GM12891 (cell line): ENCODE results near the gene CD22.

Source experiments
- PAX5 ChIP-seq: IDR thresholded peaks from 2 replicates; pipeline ENCODE4 v1.6.1; 2011; ENCODE audit warnings: low read length, moderate library complexity, mild to moderate bottlenecking; ENCODE audit not compliant: insufficient read depth, severe bottlenecking
- POLR2A ChIP-seq: IDR thresholded peaks from 2 replicates; pipeline ENCODE4 v1.6.1; 2011; ENCODE audit warnings: low read depth, low read length, control low read depth
- POLR2AphosphoS5 ChIP-seq: IDR thresholded peaks from 2 replicates; pipeline ENCODE4 v1.6.1; 2011; ENCODE audit warnings: low read depth, low read length, control low read depth
- SPI1 ChIP-seq: IDR thresholded peaks from 2 replicates; pipeline ENCODE4 v1.6.1; 2011; ENCODE audit warnings: low read depth, low read length, control low read depth
- TAF1 ChIP-seq: IDR thresholded peaks from 2 replicates; pipeline ENCODE4 v1.6.1; 2011; ENCODE audit warnings: low read depth, low read length, control low read depth

DNA sequence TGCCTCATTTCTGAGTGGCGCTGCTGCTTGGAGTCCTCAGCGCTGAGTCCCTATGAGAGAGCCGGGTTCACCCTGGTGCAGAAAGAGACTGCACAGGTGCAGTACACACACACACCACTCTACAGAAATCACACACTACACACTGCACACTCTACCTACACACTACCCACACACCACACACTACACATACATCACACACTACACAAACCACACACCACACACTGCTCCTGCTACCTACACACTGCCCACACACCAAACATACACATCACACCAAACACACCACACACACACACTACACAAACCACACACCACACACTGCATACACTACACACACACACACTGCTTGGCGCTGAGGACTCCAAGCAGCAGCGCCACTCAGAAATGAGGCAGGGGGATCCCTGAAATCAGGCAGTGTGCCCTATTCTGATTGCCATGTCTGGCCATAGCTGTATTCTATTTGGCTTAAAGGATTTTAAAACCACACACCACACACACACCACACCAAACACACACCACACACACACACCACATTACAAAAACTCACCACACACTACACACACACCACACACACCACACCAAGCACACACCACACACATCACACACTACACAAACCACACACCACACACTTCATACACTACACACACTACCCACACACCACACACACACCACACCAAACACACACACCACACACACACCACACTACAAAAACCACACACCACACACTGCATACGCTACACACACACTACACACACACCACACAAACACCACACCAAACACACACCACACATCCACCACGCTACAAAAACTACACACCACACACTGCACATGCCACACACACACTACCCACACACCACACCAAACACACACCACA is 32.1 kb upstream of the CD22 start:
- no peak for TF ChIP-seq POLR2AphosphoS5
- no peak for TF ChIP-seq POLR2A
- TF ChIP-seq TAF1, result no peak
- TF ChIP-seq SPI1, result no peak
- TF ChIP-seq PAX5, result no peak
